H9 (cell line): ENCODE measurements around the gene EPN1. TPM values are rescaled to one million over a fixed set of nuclear protein-coding genes. Genes with fewer than 3 reads are reported as not detected.

Source experiments
- DNase-seq: peaks from one replicate; pipeline ENCODE4 v3.0.0-alpha.2; 2017
- H2AFZ ChIP-seq: one replicate; pipeline ENCODE4 v1.6.1; 2013; ENCODE audit warnings: mild to moderate bottlenecking, low read length, control low read depth, moderate library complexity
- H2AK5ac ChIP-seq: 2 replicates; pipeline ENCODE4 v1.6.1; 2013; ENCODE audit warnings: low read length, control low read depth, mixed read lengths; ENCODE audit not compliant: insufficient read length
- H2BK120ac ChIP-seq: one replicate; pipeline ENCODE4 v1.6.1; 2013; ENCODE audit warnings: low read depth, mild to moderate bottlenecking, low read length, control low read depth, inconsistent platforms; ENCODE audit not compliant: poor library complexity, severe bottlenecking
- H2BK12ac ChIP-seq: 2 replicates; pipeline ENCODE4 v1.6.1; 2013; ENCODE audit warnings: low read length, control low read depth, mixed read lengths, low read depth; ENCODE audit not compliant: insufficient read length
- H2BK15ac ChIP-seq: 2 replicates; pipeline ENCODE4 v1.6.1; 2013; ENCODE audit warnings: low read depth, low read length, control low read depth
- H2BK20ac ChIP-seq: one replicate; pipeline ENCODE4 v1.6.1; 2013; ENCODE audit warnings: low read depth, mild to moderate bottlenecking, low read length, control low read depth, inconsistent platforms; ENCODE audit not compliant: poor library complexity, severe bottlenecking
- H2BK5ac ChIP-seq: 2 replicates; pipeline ENCODE4 v1.6.1; 2013; ENCODE audit warnings: low read length, control low read depth, mixed read lengths; ENCODE audit not compliant: insufficient read length
- H3K14ac ChIP-seq: 2 replicates; pipeline ENCODE4 v1.6.1; 2013; ENCODE audit warnings: low read length, control low read depth; ENCODE audit not compliant: insufficient read depth
- H3K18ac ChIP-seq: 2 replicates; pipeline ENCODE4 v1.6.1; 2013; ENCODE audit warnings: low read depth, mild to moderate bottlenecking, mixed read lengths, low read length, control low read depth; ENCODE audit not compliant: insufficient read length
- H3K23ac ChIP-seq: 2 replicates; pipeline ENCODE4 v1.6.1; 2013; ENCODE audit warnings: low read length, control low read depth, mixed read lengths, low read depth; ENCODE audit not compliant: insufficient read length
- H3K23me2 ChIP-seq: 2 replicates; pipeline ENCODE4 v1.6.1; 2013; ENCODE audit warnings: low read depth, mild to moderate bottlenecking, mixed read lengths, low read length, control low read depth; ENCODE audit not compliant: insufficient read length, poor library complexity, severe bottlenecking
- H3K27ac ChIP-seq: 2 replicates; pipeline ENCODE4 v1.5.1; 2013; ENCODE audit warnings: low read length, control low read depth, mixed read lengths, low read depth; ENCODE audit not compliant: insufficient read length
- H3K27me3 ChIP-seq: 2 replicates; pipeline ENCODE4 v1.6.1; 2013; ENCODE audit warnings: low read length, control low read depth, inconsistent platforms; ENCODE audit not compliant: insufficient read depth
- H3K4ac ChIP-seq: 2 replicates; pipeline ENCODE4 v1.6.1; 2013; ENCODE audit warnings: low read depth, mild to moderate bottlenecking, control low read depth, inconsistent platforms, low read length, moderate library complexity
- H3K4me1 ChIP-seq: 2 replicates; pipeline ENCODE4 v1.6.1; 2013; ENCODE audit warnings: low read length, control low read depth, inconsistent platforms; ENCODE audit not compliant: insufficient read depth
- H3K4me2 ChIP-seq: 2 replicates; pipeline ENCODE4 v1.6.1; 2013; ENCODE audit warnings: low read length, control low read depth, mixed read lengths; ENCODE audit not compliant: insufficient read length, insufficient read depth
- H3K56ac ChIP-seq: 2 replicates; pipeline ENCODE4 v1.6.1; 2013; ENCODE audit warnings: low read depth, mild to moderate bottlenecking, mixed read lengths, low read length, control low read depth; ENCODE audit not compliant: insufficient read length
- H3K79me1 ChIP-seq: 2 replicates; pipeline ENCODE4 v1.6.1; 2013; ENCODE audit warnings: low read depth, mild to moderate bottlenecking, moderate library complexity, low read length, control low read depth, inconsistent platforms; ENCODE audit not compliant: insufficient read depth, poor library complexity, severe bottlenecking
- H3K79me2 ChIP-seq: 2 replicates; pipeline ENCODE4 v1.6.1; 2013; ENCODE audit warnings: low read length, control low read depth, inconsistent platforms; ENCODE audit not compliant: insufficient read depth
- H3K9ac ChIP-seq: 2 replicates; pipeline ENCODE4 v1.6.1; 2013; ENCODE audit warnings: low read length, control low read depth, mixed read lengths; ENCODE audit not compliant: insufficient read length; ENCODE audit errors: extremely low read depth
- H3K9me3 ChIP-seq: one replicate; pipeline ENCODE4 v1.6.1; 2013; ENCODE audit warnings: low read depth, low read length, inconsistent platforms; ENCODE audit not compliant: control insufficient read depth
- H3T11ph ChIP-seq: one replicate; pipeline ENCODE4 v1.6.1; 2013; ENCODE audit warnings: mild to moderate bottlenecking, low read length, control low read depth, inconsistent platforms
- H4K20me1 ChIP-seq: one replicate; pipeline ENCODE4 v1.6.1; 2013; ENCODE audit not compliant: control insufficient read depth, insufficient read length, insufficient read depth
- H4K5ac ChIP-seq: 2 replicates; pipeline ENCODE4 v1.6.1; 2013; ENCODE audit warnings: low read depth, mild to moderate bottlenecking, mixed read lengths, low read length, control low read depth; ENCODE audit not compliant: insufficient read length
- H4K8ac ChIP-seq: replicated peaks from 2 replicates; pipeline ENCODE4 v1.6.1; 2013; ENCODE audit warnings: low read length, control low read depth, mixed read lengths, low read depth; ENCODE audit not compliant: insufficient read length
- H4K91ac ChIP-seq: 2 replicates; pipeline ENCODE4 v1.6.1; 2013; ENCODE audit warnings: low read depth, mild to moderate bottlenecking, moderate library complexity, mixed read lengths, low read length, control low read depth; ENCODE audit not compliant: insufficient read length
- H3K27ac Mint-ChIP-seq, 3 experiments: 2 replicates in 2 of 3; 3 replicates in 1 of 3; pipeline ENCODE4 v1.8.0; 2020 to 2021; ENCODE audit warnings: mixed read lengths in 3 of 3, mild to moderate bottlenecking in 1 of 3, moderate library complexity in 1 of 3
- H3K27me3 Mint-ChIP-seq: 2 replicates; pipeline ENCODE4 v1.8.0; 2021; ENCODE audit warnings: low read depth, mild to moderate bottlenecking, moderate library complexity, mixed read lengths
- H3K36me3 Mint-ChIP-seq, 3 experiments: 2 replicates in 2 of 3; 3 replicates in 1 of 3; pipeline ENCODE4 v1.8.0; 2020 to 2021; ENCODE audit warnings: low read depth in 3 of 3, mixed read lengths in 3 of 3; ENCODE audit not compliant: insufficient read depth in 1 of 3
- H3K4me1 Mint-ChIP-seq, 2 experiments: 2 replicates each; pipeline ENCODE4 v1.8.0; 2020; ENCODE audit warnings: mixed read lengths in 2 of 2
- H3K4me3 Mint-ChIP-seq, 2 experiments: 2 replicates in 1 of 2; 3 replicates in 1 of 2; pipeline ENCODE4 v1.8.0; 2020 to 2021; ENCODE audit warnings: mild to moderate bottlenecking in 2 of 2, mixed read lengths in 2 of 2, moderate library complexity in 1 of 2
- H3K9me3 Mint-ChIP-seq, 2 experiments: 2 replicates in 1 of 2; 3 replicates in 1 of 2; pipeline ENCODE4 v1.8.0; 2020; ENCODE audit warnings: mild to moderate bottlenecking in 2 of 2, mixed read lengths in 2 of 2, moderate library complexity in 1 of 2
- WGBS: extraction: QIAGEN DNeasy Blood & Tissue Kit; methylation state at CpG from one replicate; pipeline ENCODE4 v1.1.7; 2013; ENCODE audit warnings: missing lambda C conversion rate, low lambda C conversion rate, mixed read lengths; ENCODE audit not compliant: insufficient read length; ENCODE audit errors: extremely low coverage; 5-methylcytosine and 5-hydroxymethylcytosine counted together
- total RNA-seq: library from RNA; stranded (reverse); gene quantifications from 2 replicates; pipeline ENCODE4 v1.2.1, GENCODE V29; 2021
- TF ChIP-seq, protein P1 (sequence below): fragments of 200-600 bp; sonication (generic); conservative IDR thresholded peaks from 3 replicates; pipeline ENCODE4 v1.8.0; 2021; ENCODE audit warnings: antibody characterized with exemption, mild to moderate bottlenecking

The EPN1 gene
- total RNA-seq, 1 experiment from 2014 or later: 159 TPM

DNA sequence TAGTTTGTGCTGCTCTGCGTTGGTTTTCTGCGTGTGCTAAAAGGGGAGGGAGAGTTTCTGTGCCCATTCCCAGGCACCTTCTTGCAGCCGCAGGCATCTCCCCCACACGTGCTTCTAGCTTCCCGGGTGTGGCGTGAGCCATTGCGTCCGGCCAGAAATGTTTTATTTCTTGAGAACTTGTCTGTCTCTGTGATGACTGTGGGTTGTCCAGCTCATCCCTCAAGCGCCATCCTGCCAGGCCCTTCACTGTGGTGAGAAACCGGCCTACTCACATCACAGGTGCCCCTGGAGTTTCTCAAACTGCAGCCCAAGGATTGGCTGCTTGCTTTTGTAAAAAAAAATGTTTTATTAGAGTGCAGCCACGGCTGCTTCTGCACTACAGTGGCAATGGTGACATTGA is 24.2 kb downstream of the EPN1 start:
- H3K79me2 ChIP-seq: no peaks in the 10 kb centered on the region
- Mint-ChIP-seq H3K36me3 (peaks cover 38 to 73% (median 70%) of the 10 kb centered on the region in 3 experiments), H3K27ac (no peak overlapping the region; a peak in 2 of 7 replicates), H3K4me3 (no peak overlapping the region; a peak in 1 of 5 replicates), H3K9me3 (peaks cover 8 to 30% of the 10 kb centered on the region in 2 experiments), H3K4me1 (no peaks in the 10 kb centered on the region), H3K27me3 (peaks cover 8% of the 10 kb centered on the region)
- no peaks in the 10 kb centered on the region for H3K27me3 ChIP-seq
- DNase-seq: no peak
- no CpG with 5 or more reads among the region's 11 CpGs for WGBS
- H4K5ac ChIP-seq: no peak overlapping the region
- H3K56ac ChIP-seq: no peak overlapping the region
- H4K91ac ChIP-seq: no peak overlapping the region
- H4K8ac ChIP-seq: no peak overlapping the region
- TF ChIP-seq, protein P1, sequence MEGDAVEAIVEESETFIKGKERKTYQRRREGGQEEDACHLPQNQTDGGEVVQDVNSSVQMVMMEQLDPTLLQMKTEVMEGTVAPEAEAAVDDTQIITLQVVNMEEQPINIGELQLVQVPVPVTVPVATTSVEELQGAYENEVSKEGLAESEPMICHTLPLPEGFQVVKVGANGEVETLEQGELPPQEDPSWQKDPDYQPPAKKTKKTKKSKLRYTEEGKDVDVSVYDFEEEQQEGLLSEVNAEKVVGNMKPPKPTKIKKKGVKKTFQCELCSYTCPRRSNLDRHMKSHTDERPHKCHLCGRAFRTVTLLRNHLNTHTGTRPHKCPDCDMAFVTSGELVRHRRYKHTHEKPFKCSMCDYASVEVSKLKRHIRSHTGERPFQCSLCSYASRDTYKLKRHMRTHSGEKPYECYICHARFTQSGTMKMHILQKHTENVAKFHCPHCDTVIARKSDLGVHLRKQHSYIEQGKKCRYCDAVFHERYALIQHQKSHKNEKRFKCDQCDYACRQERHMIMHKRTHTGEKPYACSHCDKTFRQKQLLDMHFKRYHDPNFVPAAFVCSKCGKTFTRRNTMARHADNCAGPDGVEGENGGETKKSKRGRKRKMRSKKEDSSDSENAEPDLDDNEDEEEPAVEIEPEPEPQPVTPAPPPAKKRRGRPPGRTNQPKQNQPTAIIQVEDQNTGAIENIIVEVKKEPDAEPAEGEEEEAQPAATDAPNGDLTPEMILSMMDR: no peak
- no peak overlapping the region for H2AFZ ChIP-seq
- no peak overlapping the region for H2BK120ac ChIP-seq
- no peaks in the 10 kb centered on the region for H3K79me1 ChIP-seq
- H2BK20ac ChIP-seq: no peak overlapping the region
- H4K20me1 ChIP-seq: no peaks in the 10 kb centered on the region
- H3K27ac ChIP-seq: no peak overlapping the region
- no peak overlapping the region for H3K18ac ChIP-seq
- no peaks in the 10 kb centered on the region for H3K9me3 ChIP-seq
- H2AK5ac ChIP-seq: no peak overlapping the region
- no peak overlapping the region for H3T11ph ChIP-seq
- H3K4me1 ChIP-seq: no peaks in the 10 kb centered on the region
- no peak overlapping the region for H3K9ac ChIP-seq
- H3K23ac ChIP-seq: no peak overlapping the region
- H3K4ac ChIP-seq: no peak overlapping the region
- H2BK5ac ChIP-seq: no peak overlapping the region
- no peak overlapping the region for H2BK12ac ChIP-seq
- no peak overlapping the region for H2BK15ac ChIP-seq
- H3K14ac ChIP-seq: no peak overlapping the region
- no peaks in the 10 kb centered on the region for H3K23me2 ChIP-seq
- no peak overlapping the region for H3K4me2 ChIP-seq
